Measurements from ENCODE around the gene RRAD.

The RRAD gene

GRCh38 chr16:66911112-66911511 lies 14.2 kb downstream of the RRAD start:
- no peak for TF ChIP-seq CTBP1 (IDR thresholded peaks at IDR 0.05; ENCODE audit: borderline replicate concordance)
- no peak for TF ChIP-seq ARNT (IDR thresholded peaks at IDR 0.05)
- TF ChIP-seq ZNF384 (IDR thresholded peaks at IDR 0.05): no peak
- TF ChIP-seq BHLHE40 (IDR thresholded peaks at IDR 0.05; ENCODE audit: borderline replicate concordance): no peak
- no peak for TF ChIP-seq FOXK2 (IDR thresholded peaks at IDR 0.05)
- TF ChIP-seq SP1 (IDR thresholded peaks at IDR 0.05): no peak
- no peak for TF ChIP-seq ELF4 (IDR thresholded peaks at IDR 0.05)
- DNase-seq (ENCODE audit: extremely low spot score): no peak
- POLR2A ChIA-PET: interaction anchor here (1.4 to 1.6 kb wide), 2 partner anchors 8 to 80 kb away, joined by 3 to 4 read pairs; partner anchors contain the start of gene NAE1
- CTCF ChIA-PET: interaction anchor here (1.1 to 2.1 kb wide), 4 partner anchors 11 to 17 kb away, joined by 3 to 12 read pairs (median 10); no protein-coding TSS in a partner anchor

GRCh38 chr16:66910175-66910940 lies 15.0 kb downstream of the RRAD start:
- TF ChIP-seq NFRKB (IDR thresholded peaks at IDR 0.05) (no peak), BHLHE40 (IDR thresholded peaks at IDR 0.05; ENCODE audit: borderline replicate concordance) (no peak), FOXK2 (IDR thresholded peaks at IDR 0.05) (no peak), SP1 (IDR thresholded peaks at IDR 0.05) (no peak), TARDBP (IDR thresholded peaks at IDR 0.05) (no peak), SUZ12 (IDR thresholded peaks at IDR 0.05) (no peak), LEF1 (IDR thresholded peaks at IDR 0.05; ENCODE audit: borderline replicate concordance) (no peak), ARNT (IDR thresholded peaks at IDR 0.05) (no peak), L3MBTL2 (conservative IDR thresholded peaks at IDR 0.05) (no peak), CTBP1 (IDR thresholded peaks at IDR 0.05; ENCODE audit: borderline replicate concordance) (no peak), ELF4 (IDR thresholded peaks at IDR 0.05) (no peak), HDGF (IDR thresholded peaks at IDR 0.05; ENCODE audit: borderline replicate concordance) (no peak), FOXA1 (IDR thresholded peaks at IDR 0.05) (no peak), ZNF384 (IDR thresholded peaks at IDR 0.05) (no peak)
- TF ChIP-seq, protein P1, sequence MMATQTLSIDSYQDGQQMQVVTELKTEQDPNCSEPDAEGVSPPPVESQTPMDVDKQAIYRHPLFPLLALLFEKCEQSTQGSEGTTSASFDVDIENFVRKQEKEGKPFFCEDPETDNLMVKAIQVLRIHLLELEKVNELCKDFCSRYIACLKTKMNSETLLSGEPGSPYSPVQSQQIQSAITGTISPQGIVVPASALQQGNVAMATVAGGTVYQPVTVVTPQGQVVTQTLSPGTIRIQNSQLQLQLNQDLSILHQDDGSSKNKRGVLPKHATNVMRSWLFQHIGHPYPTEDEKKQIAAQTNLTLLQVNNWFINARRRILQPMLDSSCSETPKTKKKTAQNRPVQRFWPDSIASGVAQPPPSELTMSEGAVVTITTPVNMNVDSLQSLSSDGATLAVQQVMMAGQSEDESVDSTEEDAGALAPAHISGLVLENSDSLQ (IDR thresholded peaks at IDR 0.05): no peak
- no peak for DNase-seq (ENCODE audit: extremely low spot score)
- ChIA-PET POLR2A (interaction anchor here (1.4 to 1.6 kb wide), 2 partner anchors 9 to 79 kb away, joined by 3 to 4 read pairs; partner anchors contain the start of gene NAE1), CTCF (interaction anchor here (0.6 to 2.1 kb wide), 13 partner anchors 8 to 47 kb away, joined by 3 to 12 read pairs (median 3); partner anchors contain the start of genes CDH16 and PDP2)

- DNase-seq (ENCODE audit: extremely low spot score): no peak
- CTCF ChIA-PET: interaction anchor here (1.1 to 2.1 kb wide), 8 partner anchors 8 to 49 kb away, joined by 3 to 12 read pairs (median 6); partner anchors contain the start of genes CDH16 and PDP2
- no peak for TF ChIP-seq HDGF (IDR thresholded peaks at IDR 0.05; ENCODE audit: borderline replicate concordance)
- no peak for TF ChIP-seq ARNT (IDR thresholded peaks at IDR 0.05)
- no peak for TF ChIP-seq TARDBP (IDR thresholded peaks at IDR 0.05)
- TF ChIP-seq FOXM1 (IDR thresholded peaks at IDR 0.05; ENCODE audit: borderline replicate concordance): no peak
- TF ChIP-seq FOXA1 (IDR thresholded peaks at IDR 0.05): no peak
- POLR2A ChIA-PET: no interaction called here
Measured at GRCh38 chr16:66908762-66909559, 16.4 kb downstream of the RRAD start.

- TF ChIP-seq FOXK2 (IDR thresholded peaks at IDR 0.05) (no peak), ARNT (IDR thresholded peaks at IDR 0.05) (no peak), L3MBTL2 (conservative IDR thresholded peaks at IDR 0.05) (no peak), SP1 (IDR thresholded peaks at IDR 0.05) (no peak), HDGF (IDR thresholded peaks at IDR 0.05; ENCODE audit: borderline replicate concordance) (no peak), FOXA1 (IDR thresholded peaks at IDR 0.05) (no peak), ZNF384 (IDR thresholded peaks at IDR 0.05) (no peak), BHLHE40 (IDR thresholded peaks at IDR 0.05; ENCODE audit: borderline replicate concordance) (no peak), FOXM1 (IDR thresholded peaks at IDR 0.05; ENCODE audit: borderline replicate concordance) (no peak)
- TF ChIP-seq, protein P1 (IDR thresholded peaks at IDR 0.05): no peak
- POLR2A ChIA-PET: no interaction called here
- no peak for DNase-seq (ENCODE audit: extremely low spot score)
- CTCF ChIA-PET: no interaction called here
Measured at GRCh38 chr16:66908116-66908515, 17.2 kb downstream of the RRAD start.

DNA sequence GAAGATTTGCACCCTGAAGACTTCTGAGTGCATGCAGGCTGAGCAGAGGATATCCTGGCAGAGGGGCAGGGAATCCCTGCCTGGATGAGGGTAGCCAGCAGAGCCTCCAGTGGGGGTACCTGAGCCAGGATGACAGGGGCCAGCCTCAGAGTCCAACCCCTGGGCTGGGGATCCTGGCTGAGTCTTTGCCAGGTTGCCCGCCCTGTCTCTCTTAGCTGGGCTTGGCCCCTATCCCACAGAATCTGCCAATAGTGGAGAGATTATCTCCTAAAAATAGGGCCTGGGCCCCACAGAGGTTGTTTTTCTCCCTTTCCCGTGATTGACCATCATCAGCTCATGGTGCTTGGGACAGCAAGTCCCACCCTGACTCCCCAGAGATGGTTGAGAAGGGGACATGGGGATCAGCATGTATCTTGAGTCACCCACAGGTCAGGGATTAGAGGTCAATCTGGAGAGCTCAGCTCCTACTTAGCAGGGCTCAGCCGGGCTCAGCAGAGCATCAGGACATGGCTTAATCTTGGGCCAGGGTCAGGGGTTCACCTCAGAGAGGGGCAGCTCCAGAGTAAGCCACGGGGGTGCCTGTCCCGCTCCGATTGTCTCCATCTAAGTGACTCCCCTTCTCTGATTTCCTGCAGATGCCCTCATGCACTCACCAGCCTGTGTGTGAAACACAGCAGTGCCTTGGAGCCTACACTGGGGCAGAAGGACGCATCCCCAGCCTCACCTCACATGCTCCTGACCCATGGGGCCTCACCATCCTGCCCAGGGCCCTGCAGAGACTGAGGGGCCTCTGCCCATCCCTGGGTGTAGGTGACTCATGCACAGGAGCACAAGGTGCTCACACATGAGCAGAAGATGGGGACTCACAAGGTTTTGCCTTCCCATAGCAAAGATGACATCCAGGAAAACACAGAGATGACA lies 18.2 kb downstream of the RRAD start:
- no peak for DNase-seq (ENCODE audit: extremely low spot score)
- ChIA-PET POLR2A (no interaction called here), CTCF (no interaction called here)
- TF ChIP-seq SP1 (IDR thresholded peaks at IDR 0.05): no peak
- no peak for TF ChIP-seq L3MBTL2 (conservative IDR thresholded peaks at IDR 0.05)
- no peak for TF ChIP-seq ARNT (IDR thresholded peaks at IDR 0.05)
- no peak for TF ChIP-seq NFRKB (IDR thresholded peaks at IDR 0.05)
- TF ChIP-seq SUZ12 (IDR thresholded peaks at IDR 0.05): no peak
- no peak for TF ChIP-seq ZNF384 (IDR thresholded peaks at IDR 0.05)
- TF ChIP-seq BHLHE40 (IDR thresholded peaks at IDR 0.05; ENCODE audit: borderline replicate concordance): no peak
- no peak for TF ChIP-seq CTBP1 (IDR thresholded peaks at IDR 0.05; ENCODE audit: borderline replicate concordance)
- TF ChIP-seq TARDBP (IDR thresholded peaks at IDR 0.05): no peak
- TF ChIP-seq FOXA1 (IDR thresholded peaks at IDR 0.05): no peak
- TF ChIP-seq, protein P1 (IDR thresholded peaks at IDR 0.05): no peak
- TF ChIP-seq FOXM1 (IDR thresholded peaks at IDR 0.05; ENCODE audit: borderline replicate concordance): no peak
- TF ChIP-seq HDGF (IDR thresholded peaks at IDR 0.05; ENCODE audit: borderline replicate concordance): no peak
- TF ChIP-seq ELF4 (IDR thresholded peaks at IDR 0.05): no peak

Measured in HEK293T (cell line).